HG03039 (cell line): ENCODE measurements around the gene MAN2C1.
"Not testable (repeated sequence)": the region's sequence is repeated elsewhere in the genome, so short reads cannot be mapped to it uniquely, and the experiment has no call there.

ENCODE experiments used
- ATAC-seq: cut with Tn5 transposase; IDR thresholded peaks from one replicate; pipeline ENCODE4 v1.9.1; 2021; ENCODE audit warnings: mild to moderate bottlenecking, moderate library complexity; ENCODE audit not compliant: unreplicated experiment

The MAN2C1 gene

GRCh38 chr15:75367913-75368688 lies at the start of gene MAN2C1:
Gene MAN2C1 (minus strand): TSS chr15:75368607. CDS start chr15:75368583, 24 bp downstream.
- peak; percentile 81 for ATAC-seq

- ATAC-seq: no peak
These were observed 48.2 kb upstream of the MAN2C1 start for GRCh38 chr15:75416584-75416983.

- no peak for ATAC-seq
These were observed 41.8 kb upstream of the MAN2C1 start for GRCh38 chr15:75410196-75410595.

GRCh38 chr15:75407083-75407482 lies 38.7 kb upstream of the MAN2C1 start:
- no peak for ATAC-seq

GRCh38 chr15:75403892-75404291 lies 35.5 kb upstream of the MAN2C1 start:
- no peak for ATAC-seq

- ATAC-seq: no peak
These were observed 29.1 kb upstream of the MAN2C1 start for GRCh38 chr15:75397494-75397893.

GRCh38 chr15:75389791-75390382 lies 21.5 kb upstream of the MAN2C1 start:
- no peak for ATAC-seq

GRCh38 chr15:75383986-75384385 lies 15.6 kb upstream of the MAN2C1 start:
- not testable (repeated sequence) for ATAC-seq

GRCh38 chr15:75380773-75381172 lies 12.4 kb upstream of the MAN2C1 start:
- ATAC-seq: no peak

GRCh38 chr15:75371901-75372688 lies 3.7 kb upstream of the MAN2C1 start:
- ATAC-seq: no peak

GRCh38 chr15:75371486-75371885 lies 3.1 kb upstream of the MAN2C1 start:
- ATAC-seq: no peak

GRCh38 chr15:75369897-75370581 lies 1.6 kb upstream of the MAN2C1 start:
- no peak for ATAC-seq

- ATAC-seq: peak; percentile 3
These were observed 357 bp upstream of the MAN2C1 start for GRCh38 chr15:75368689-75369239.

- no peak for ATAC-seq
These were observed 948 bp downstream of the MAN2C1 start for GRCh38 chr15:75367406-75367912.

GRCh38 chr15:75367006-75367405 lies 1.4 kb downstream of the MAN2C1 start:
- ATAC-seq: no peak

- no peak for ATAC-seq
These were observed 2.2 kb downstream of the MAN2C1 start for GRCh38 chr15:75366163-75366562.

- no peak for ATAC-seq
These were observed 3.5 kb downstream of the MAN2C1 start for GRCh38 chr15:75364881-75365280.

- no peak for ATAC-seq
These were observed 4.6 kb downstream of the MAN2C1 start for GRCh38 chr15:75363786-75364185.

GRCh38 chr15:75362642-75363249 lies 5.7 kb downstream of the MAN2C1 start:
- no peak for ATAC-seq

GRCh38 chr15:75361989-75362641 lies 6.3 kb downstream of the MAN2C1 start:
- no peak for ATAC-seq
